Pancreas (tissue), 10 donors: ENCODE data around the gene GALNT16. TPM values are rescaled to one million over a fixed set of nuclear protein-coding genes. Genes with fewer than 3 reads are reported as not detected.

ENCODE experiments used
- ATAC-seq, 4 donors: fragments of 200-7000 bp; cut with Tn5 transposase; one replicate each; pipeline versions ENCODE4 v1.8.0 to v1.9.1; 2020; ENCODE audit warnings: mild to moderate bottlenecking in 4 of 4, moderate library complexity in 4 of 4
- DNase-seq, 6 donors: peaks; one replicate each; pipeline ENCODE4 v3.0.0-alpha.2; 2020
- FAIRE-seq: peaks from 2 replicates; lab custom pipeline; 2012; peaks lifted over from hg19 to GRCh38; lab: Jason Lieb, UNC
- H3K27ac ChIP-seq, 4 donors: fragments of 200-600 bp; sonication (generic); 1 replicate in 3 of 4; 2 replicates in 1 of 4; pipeline versions ENCODE4 v1.5.0 to v1.8.0; 2020
- H3K27me3 ChIP-seq, 4 donors: fragments of 200-600 bp; one replicate each; pipeline ENCODE4 v1.8.0; 2021
- H3K36me3 ChIP-seq, 3 donors: fragments of 200-600 bp; sonication (generic) in 1 of 3; one replicate each; pipeline versions ENCODE4 v1.5.0 to v1.8.0; 2020 to 2021
- H3K4me1 ChIP-seq, 3 donors: fragments of 200-600 bp; one replicate each; pipeline ENCODE4 v1.8.0; 2021
- H3K4me3 ChIP-seq, 4 donors: fragments of 200-600 bp; sonication (generic) in 2 of 4; one replicate each; pipeline versions ENCODE4 v1.5.0 to v1.8.0; 2020 to 2021
- H3K9me3 ChIP-seq, 4 donors: fragments of 200-600 bp; one replicate each; pipeline ENCODE4 v1.8.0; 2021
- WGBS, 2 donors: extraction: QIAGEN DNeasy Blood & Tissue Kit; methylation state at CpG; one replicate each; pipeline ENCODE4 v1.1.7; 2013; 5-methylcytosine and 5-hydroxymethylcytosine counted together
- intact Hi-C, 3 donors: fragments of 100-400 bp; cut with DNase I; formaldehyde crosslinking; loops; one replicate each; pipeline versions ENCODE4 v1.11.1 to v1.14.2; 2022
- polyA plus RNA-seq, 2 donors: library from polyadenylated mRNA; stranded (reverse); fragments of 200-250 nt; gene quantifications; one replicate each; pipeline ENCODE4 v1.2.3, GENCODE V29; 2013
- total RNA-seq, 6 donors: library from RNA; stranded (reverse); fragmentation: NEBNext Ultra II Directional in 4 of 6; extraction: Animal tissue kit (Norgen Biotek cat#: 25700) in 4 of 6; gene quantifications; one replicate each; pipeline versions ENCODE4 v1.2.1 to v1.2.4, GENCODE V29; 2021 to 2023
- TF ChIP-seq, protein P1 (sequence below), 4 donors: fragments of 200-600 bp; sonication (generic) in 3 of 4; IDR thresholded peaks; one replicate each; pipeline versions ENCODE4 v1.5.0 to v1.8.0; 2021; ENCODE audit warnings: antibody characterized with exemption in 4 of 4
- donor health status: healthy with polysubstance abuse.
- donor health status: DM: no; HTN: no; CAD: no; lungs with moderate emphysema.
- donor health status: DM: no; HTN: no; CAD: no.
- donor health status: control.
- donor health status: control.
- donor health status: Bipolar disorder and iron deficiency.
- donor health status: DM: yes; HTN: yes; CAD: no.
- donor health status: DM: no; HTN: no; CAD: no.
- donor health status: DM: no; HTN: no; CAD: no.
- donor health status: DM: yes; HTN: yes; CAD: no.

Gene GALNT16
- total and polyA plus RNA-seq, 8 donors, result 0.93 to 3.2 (median 1.9) TPM

DNA sequence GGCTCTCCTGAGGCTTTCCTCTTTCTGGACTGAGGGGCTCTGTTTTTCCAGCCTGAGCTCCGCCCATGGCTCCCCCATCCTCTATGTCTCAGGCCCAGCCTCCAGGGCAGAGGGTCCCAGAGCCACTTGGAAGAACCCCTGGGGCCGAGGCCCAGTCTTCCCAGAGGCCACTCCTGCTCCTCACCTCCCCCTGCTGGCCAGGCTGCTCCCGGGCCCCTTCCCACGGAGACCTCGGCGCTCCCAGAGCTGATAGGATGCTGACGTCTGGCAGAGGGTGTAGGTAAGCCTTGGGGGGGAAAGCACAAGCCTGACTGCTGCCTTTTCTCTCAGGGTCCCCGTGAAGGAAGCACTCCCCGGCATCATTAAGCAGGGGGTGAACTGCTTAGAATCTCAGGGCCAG is 86.8 kb downstream of the GALNT16 start:
- intact Hi-C loops, result no loop called here
- H3K4me1 ChIP-seq, result peaks cover 0 to 11% (median 4%) of the 10 kb centered on the region in 3 donors
- no peaks in the 10 kb centered on the region for H3K36me3 ChIP-seq
- WGBS, 2 donors, result 29 to 36% methylated on average over 9 of the region's 9 CpGs
- TF ChIP-seq, protein P1, sequence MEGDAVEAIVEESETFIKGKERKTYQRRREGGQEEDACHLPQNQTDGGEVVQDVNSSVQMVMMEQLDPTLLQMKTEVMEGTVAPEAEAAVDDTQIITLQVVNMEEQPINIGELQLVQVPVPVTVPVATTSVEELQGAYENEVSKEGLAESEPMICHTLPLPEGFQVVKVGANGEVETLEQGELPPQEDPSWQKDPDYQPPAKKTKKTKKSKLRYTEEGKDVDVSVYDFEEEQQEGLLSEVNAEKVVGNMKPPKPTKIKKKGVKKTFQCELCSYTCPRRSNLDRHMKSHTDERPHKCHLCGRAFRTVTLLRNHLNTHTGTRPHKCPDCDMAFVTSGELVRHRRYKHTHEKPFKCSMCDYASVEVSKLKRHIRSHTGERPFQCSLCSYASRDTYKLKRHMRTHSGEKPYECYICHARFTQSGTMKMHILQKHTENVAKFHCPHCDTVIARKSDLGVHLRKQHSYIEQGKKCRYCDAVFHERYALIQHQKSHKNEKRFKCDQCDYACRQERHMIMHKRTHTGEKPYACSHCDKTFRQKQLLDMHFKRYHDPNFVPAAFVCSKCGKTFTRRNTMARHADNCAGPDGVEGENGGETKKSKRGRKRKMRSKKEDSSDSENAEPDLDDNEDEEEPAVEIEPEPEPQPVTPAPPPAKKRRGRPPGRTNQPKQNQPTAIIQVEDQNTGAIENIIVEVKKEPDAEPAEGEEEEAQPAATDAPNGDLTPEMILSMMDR (IDR thresholded peaks at IDR 0.05), result peak in 2 of 4 donors; percentile 29 to 31
- H3K9me3 ChIP-seq, result no peaks in the 10 kb centered on the region
- no peak overlapping the region for H3K27ac ChIP-seq
- peak in 3 of 4 donors; percentile 30 to 52 (median 34) for ATAC-seq
- FAIRE-seq, result no peak
- DNase-seq, result peak in 3 of 6 donors; percentile 24 to 75 (median 42)
- H3K27me3 ChIP-seq, result no peaks in the 10 kb centered on the region
- H3K4me3 ChIP-seq, result no peak overlapping the region

DNA sequence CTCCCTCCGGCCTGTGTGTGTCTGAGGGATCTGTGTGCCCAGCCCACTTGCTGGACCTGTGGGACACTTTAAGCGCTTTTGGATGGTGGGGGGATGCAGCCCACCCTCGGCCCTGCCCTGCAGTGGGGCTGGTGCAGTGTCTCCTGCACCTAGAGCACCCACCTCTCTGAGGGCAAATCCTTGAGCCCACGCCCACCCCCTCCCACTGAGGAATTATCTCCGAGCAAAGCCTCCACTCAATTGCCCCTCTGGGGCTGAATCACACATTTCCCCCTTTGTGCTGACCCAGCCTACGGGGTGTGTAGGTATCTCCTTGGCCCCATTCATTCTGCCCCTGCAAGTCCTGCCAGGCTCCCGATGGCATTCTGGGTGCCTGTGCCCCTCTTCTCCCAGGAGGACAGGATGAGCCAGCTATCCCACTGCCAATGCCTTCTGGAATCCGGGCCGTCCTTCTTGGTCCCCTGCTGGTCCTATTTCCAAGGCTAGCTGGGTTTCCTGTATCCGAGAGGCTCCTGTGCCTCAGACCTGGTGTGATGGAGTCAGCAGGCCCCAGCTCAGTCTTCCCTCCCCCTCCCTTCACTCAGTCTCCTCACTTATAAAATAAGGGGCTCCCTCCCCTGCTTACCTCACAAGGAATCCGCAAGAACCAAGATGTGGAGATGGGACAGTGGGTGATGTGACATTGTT is 89.3 kb downstream of the GALNT16 start:
- no peak for ATAC-seq
- no peak overlapping the region for H3K27ac ChIP-seq
- intact Hi-C loops, result no loop called here
- H3K9me3 ChIP-seq, result no peaks in the 10 kb centered on the region
- no peaks in the 10 kb centered on the region for H3K4me1 ChIP-seq
- 86 to 91% methylated on average over 11 of the region's 11 CpGs for WGBS, 2 donors
- no peak for FAIRE-seq
- H3K4me3 ChIP-seq, result no peak overlapping the region
- no peak for DNase-seq
- no peaks in the 10 kb centered on the region for H3K36me3 ChIP-seq
- TF ChIP-seq, protein P1 (IDR thresholded peaks at IDR 0.05), result no peak
- no peaks in the 10 kb centered on the region for H3K27me3 ChIP-seq

DNA sequence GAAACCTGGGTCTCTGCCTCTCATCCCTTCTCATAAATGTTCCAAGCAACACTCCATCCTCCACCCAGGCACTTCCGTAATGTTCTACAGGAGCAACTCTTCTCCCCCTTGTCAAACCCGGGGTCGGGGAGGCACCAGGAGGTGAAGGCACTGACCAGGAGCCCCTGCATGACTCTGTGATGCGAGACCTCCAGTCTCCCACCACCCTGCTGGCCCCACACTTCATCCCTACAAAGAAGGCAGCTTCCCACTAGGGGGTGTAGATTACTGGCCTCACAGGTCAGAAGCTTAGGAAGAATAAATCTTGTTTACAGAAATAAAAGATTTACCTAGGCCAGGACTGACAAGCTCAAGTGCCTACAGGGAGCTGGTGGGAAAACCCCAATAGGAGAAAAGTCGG is 90.9 kb downstream of the GALNT16 start:
- intact Hi-C loops, result no loop called here
- TF ChIP-seq, protein P1 (IDR thresholded peaks at IDR 0.05), result no peak

DNA sequence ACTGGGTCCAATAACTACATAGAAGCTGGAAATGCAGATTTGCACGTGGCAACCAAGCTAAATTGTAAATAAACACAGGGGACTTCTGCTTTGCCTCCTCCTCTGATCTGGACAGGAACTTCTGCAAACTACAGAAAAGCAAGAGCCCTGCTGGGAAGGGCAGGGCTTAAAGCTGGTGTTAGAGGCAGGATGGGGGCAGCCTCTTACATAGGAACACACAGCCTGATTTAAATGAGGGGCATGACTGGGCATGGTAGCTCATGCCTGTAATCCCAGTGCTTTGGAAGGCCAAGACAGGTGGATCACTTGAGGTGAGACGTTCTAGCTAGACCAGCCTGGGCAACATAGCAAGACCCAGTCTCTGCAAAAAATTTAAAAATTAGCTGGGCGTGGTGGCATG is 91.4 kb downstream of the GALNT16 start:
- intact Hi-C loops, result no loop called here
- FAIRE-seq, result no peak
- H3K4me3 ChIP-seq, result no peak overlapping the region

More for the DNA sequence above, 90.9 kb downstream of the GALNT16 start:
- no peak for FAIRE-seq
- no peaks in the 10 kb centered on the region for H3K27me3 ChIP-seq
- H3K36me3 ChIP-seq, result no peaks in the 10 kb centered on the region
- ATAC-seq, result no peak
- no peak for DNase-seq
- no peaks in the 10 kb centered on the region for H3K4me1 ChIP-seq
- H3K27ac ChIP-seq, result no peak overlapping the region
- no peaks in the 10 kb centered on the region for H3K9me3 ChIP-seq
- H3K4me3 ChIP-seq, result no peak overlapping the region
- WGBS, 2 donors, result 73 to 93% methylated on average over 4 to 5 of the region's 5 CpGs

More for the DNA sequence above, 91.4 kb downstream of the GALNT16 start:
- DNase-seq (no peak), ATAC-seq (no peak)
- H3K9me3 ChIP-seq, result no peaks in the 10 kb centered on the region
- TF ChIP-seq, protein P1 (IDR thresholded peaks at IDR 0.05), result no peak
- H3K27ac ChIP-seq, result no peak overlapping the region
- no peaks in the 10 kb centered on the region for H3K36me3 ChIP-seq
- no peaks in the 10 kb centered on the region for H3K27me3 ChIP-seq
- H3K4me1 ChIP-seq, result no peaks in the 10 kb centered on the region
- WGBS, 2 donors, result 72% methylated on average over 3 of the region's 3 CpGs
